HG03066 (cell line): ENCODE data around the gene ZNF507.
"Not testable (repeated sequence)": the region's sequence is repeated elsewhere in the genome, so short reads cannot be mapped to it uniquely, and the experiment has no call there.

Source experiments
- ATAC-seq: cut with Tn5 transposase; IDR thresholded peaks from one replicate; pipeline ENCODE4 v1.9.1; 2021; ENCODE audit warnings: low read depth; ENCODE audit not compliant: unreplicated experiment

ZNF507 gene

GRCh38 chr19:32367063-32367462 lies 21.7 kb downstream of the ZNF507 start:
- ATAC-seq: no peak

- ATAC-seq: no peak
Measured at GRCh38 chr19:32367948-32368536, 22.6 kb downstream of the ZNF507 start.

- ATAC-seq: no peak
Measured at GRCh38 chr19:32368787-32369186, 23.4 kb downstream of the ZNF507 start.

- no peak for ATAC-seq
Measured at GRCh38 chr19:32372726-32373517, 27.5 kb downstream of the ZNF507 start.

GRCh38 chr19:32373585-32374295 lies 28.3 kb downstream of the ZNF507 start:
- ATAC-seq: no peak

GRCh38 chr19:32374362-32374761 lies 29.0 kb downstream of the ZNF507 start:
- ATAC-seq: not testable (repeated sequence)

GRCh38 chr19:32377088-32377487 lies 31.7 kb downstream of the ZNF507 start:
- not testable (repeated sequence) for ATAC-seq

- ATAC-seq: no peak
Measured at GRCh38 chr19:32380269-32380668, 34.9 kb downstream of the ZNF507 start.

GRCh38 chr19:32387701-32388392 lies 42.4 kb downstream of the ZNF507 start:
- no peak for ATAC-seq

GRCh38 chr19:32388393-32388855 lies 43.0 kb downstream of the ZNF507 start:
- no peak for ATAC-seq

- ATAC-seq: no peak
Measured at GRCh38 chr19:32392901-32393300, 47.5 kb downstream of the ZNF507 start.

- ATAC-seq: no peak
Measured at GRCh38 chr19:32396046-32396652, 50.7 kb downstream of the ZNF507 start.

GRCh38 chr19:32397671-32398101 lies 52.3 kb downstream of the ZNF507 start:
- ATAC-seq: no peak

GRCh38 chr19:32401992-32402391 lies 56.6 kb downstream of the ZNF507 start:
- no peak for ATAC-seq

GRCh38 chr19:32403291-32403995 lies 58.0 kb downstream of the ZNF507 start:
- no peak for ATAC-seq

- ATAC-seq: no peak
Measured at GRCh38 chr19:32404213-32404932, 59.0 kb downstream of the ZNF507 start.

- peak; percentile 18 for ATAC-seq
Measured at GRCh38 chr19:32404933-32405430, 59.6 kb downstream of the ZNF507 start.

- peak; percentile 96 for ATAC-seq
Measured at GRCh38 chr19:32405431-32406160, 60.2 kb downstream of the ZNF507 start, which contains the start of gene DPY19L3. TSS of gene DPY19L3 (plus strand) at chr19:32405770. CDS start at chr19:32408254, 2,484 bp downstream.
